HCT116 (cell line): ENCODE data around the gene C4orf17.

Experiments used
- CEBPB ChIP-seq: IDR thresholded peaks from 2 replicates; pipeline ENCODE4 v1.6.1; 2012; ENCODE audit warnings: low read depth
- POLR2AphosphoS5 ChIP-seq: IDR thresholded peaks from 2 replicates; pipeline ENCODE4 v1.6.1; 2011; ENCODE audit warnings: mild to moderate bottlenecking, low read depth, low read length, moderate library complexity

DNA sequence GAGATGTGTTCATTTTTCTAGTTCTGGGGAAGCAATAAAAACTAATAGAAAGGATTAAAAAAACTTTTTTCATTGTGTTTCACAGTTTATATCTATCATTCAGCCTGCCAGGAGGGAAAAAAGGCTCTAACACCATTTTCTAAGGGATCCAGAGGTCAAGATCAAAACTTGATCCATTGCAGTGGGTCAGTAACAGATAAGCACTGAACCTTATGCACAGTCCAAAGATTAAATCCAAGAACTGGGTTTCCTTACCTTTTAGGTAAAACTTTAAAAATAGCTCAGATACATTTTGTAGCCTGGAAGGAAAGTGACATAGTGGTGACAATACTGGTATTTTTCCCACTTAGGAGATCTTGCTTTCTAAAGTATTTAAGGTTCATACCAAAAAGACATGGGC is 76.5 kb downstream of the C4orf17 start:
- TF ChIP-seq POLR2AphosphoS5 (no peak), CEBPB (no peak)
